Natural killer cell treated with Interleukin-12 subunit alpha and Interleukin-12 subunit beta and Interleukin-15 and Interleukin-18, amount 100 ng/mL, for 72 hours (primary cell): ENCODE measurements around the gene P2RY6. TPM values are rescaled to one million over a fixed set of nuclear protein-coding genes. Genes with fewer than 3 reads are reported as not detected.
"Not testable (repeated sequence)": the region's sequence is repeated elsewhere in the genome, so short reads cannot be mapped to it uniquely, and the experiment has no call there.

ENCODE experiments used
- ATAC-seq, 2 donors: fragments of 150-1000 bp; cut with Tn5 transposase in 1 of 2; sonication (Bioruptor Pico), chemical (Tn5 transposase) in 1 of 2; 2 replicates each; pipeline ENCODE4 v1.10.0; 2021
- DNase-seq: peaks from one replicate; pipeline ENCODE4 v3.0.0; 2022; ENCODE audit warnings: low spot score
- H3K27ac Mint-ChIP-seq, 2 donors: 1 replicate in 1 of 2; 2 replicates in 1 of 2; pipeline ENCODE4 v1.8.0; 2022; ENCODE audit warnings: mixed read lengths in 2 of 2, mild to moderate bottlenecking in 1 of 2, moderate library complexity in 1 of 2
- H3K27me3 Mint-ChIP-seq, 2 donors: 1 replicate in 1 of 2; 2 replicates in 1 of 2; pipeline ENCODE4 v1.8.0; 2022; ENCODE audit warnings: mixed read lengths in 2 of 2
- H3K36me3 Mint-ChIP-seq: one replicate; pipeline ENCODE4 v1.8.0; 2022; ENCODE audit warnings: mixed read lengths
- H3K4me1 Mint-ChIP-seq, 2 donors: 1 replicate in 1 of 2; 2 replicates in 1 of 2; pipeline ENCODE4 v1.8.0; 2022; ENCODE audit warnings: low read depth in 2 of 2, mixed read lengths in 2 of 2, mild to moderate bottlenecking in 1 of 2
- H3K4me3 Mint-ChIP-seq: one replicate; pipeline ENCODE4 v1.8.0; 2022; ENCODE audit warnings: mixed read lengths
- H3K9me3 Mint-ChIP-seq: 2 replicates; pipeline ENCODE4 v1.8.0; 2022; ENCODE audit warnings: mixed read lengths
- total RNA-seq, 2 donors: library from RNA; stranded (reverse); gene quantifications; one replicate each; pipeline ENCODE4 v1.2.3, GENCODE V29; 2022

The P2RY6 gene
- total RNA-seq, 2 donors from 2014 or later: not detected

GRCh38 chr11:73262851-73263495 lies 9.2 kb upstream of the P2RY6 start:
- Mint-ChIP-seq H3K4me1 (peaks cover 0 to 3% of the 10 kb centered on the region in 2 donors), H3K27ac (no peak overlapping the region), H3K4me3 (no peak overlapping the region), H3K27me3 (peaks cover 19 to 28% of the 10 kb centered on the region in 2 donors), H3K9me3 (no peaks in the 10 kb centered on the region), H3K36me3 (no peaks in the 10 kb centered on the region)
- DNase-seq: no peak
- no peak for ATAC-seq

- ATAC-seq (no peak), DNase-seq (no peak)
- no peak overlapping the region for H3K27ac Mint-ChIP-seq
- H3K4me1 Mint-ChIP-seq: peaks cover 0 to 3% of the 10 kb centered on the region in 2 donors
- H3K4me3 Mint-ChIP-seq: no peak overlapping the region
- H3K36me3 Mint-ChIP-seq: no peaks in the 10 kb centered on the region
- peaks cover 19 to 28% of the 10 kb centered on the region in 2 donors for H3K27me3 Mint-ChIP-seq
- no peaks in the 10 kb centered on the region for H3K9me3 Mint-ChIP-seq
Measured at GRCh38 chr11:73263640-73264039, 8.5 kb upstream of the P2RY6 start.

GRCh38 chr11:73265278-73265810 lies 6.8 kb upstream of the P2RY6 start:
- no peak overlapping the region for H3K27ac Mint-ChIP-seq
- no peak overlapping the region for H3K4me3 Mint-ChIP-seq
- DNase-seq (no peak), ATAC-seq (no peak)
- H3K9me3 Mint-ChIP-seq: no peaks in the 10 kb centered on the region
- H3K4me1 Mint-ChIP-seq: peaks cover 0 to 3% of the 10 kb centered on the region in 2 donors
- H3K36me3 Mint-ChIP-seq: no peaks in the 10 kb centered on the region
- H3K27me3 Mint-ChIP-seq: peaks cover 19 to 30% of the 10 kb centered on the region in 2 donors

GRCh38 chr11:73265853-73266645 lies 6.1 kb upstream of the P2RY6 start:
- DNase-seq: no peak
- Mint-ChIP-seq H3K4me1 (peaks cover 0 to 3% of the 10 kb centered on the region in 2 donors), H3K4me3 (no peak overlapping the region), H3K36me3 (no peaks in the 10 kb centered on the region), H3K27me3 (peaks cover 19 to 30% of the 10 kb centered on the region in 2 donors), H3K27ac (no peak overlapping the region), H3K9me3 (no peaks in the 10 kb centered on the region)
- ATAC-seq: no peak

GRCh38 chr11:73266646-73267020 lies 5.5 kb upstream of the P2RY6 start:
- Mint-ChIP-seq H3K9me3 (no peaks in the 10 kb centered on the region), H3K4me1 (peaks cover 0 to 3% of the 10 kb centered on the region in 2 donors), H3K36me3 (no peaks in the 10 kb centered on the region), H3K27me3 (peaks cover 19 to 30% of the 10 kb centered on the region in 2 donors), H3K27ac (no peak overlapping the region), H3K4me3 (no peak overlapping the region)
- DNase-seq: no peak
- ATAC-seq: no peak

- no peak overlapping the region for H3K4me3 Mint-ChIP-seq
- no peak overlapping the region for H3K27ac Mint-ChIP-seq
- H3K9me3 Mint-ChIP-seq: no peaks in the 10 kb centered on the region
- ATAC-seq (no peak), DNase-seq (peak; percentile 29)
- H3K36me3 Mint-ChIP-seq: no peaks in the 10 kb centered on the region
- peaks cover 19 to 27% of the 10 kb centered on the region in 2 donors for H3K27me3 Mint-ChIP-seq
- peaks cover 0 to 3% of the 10 kb centered on the region in 2 donors for H3K4me1 Mint-ChIP-seq
Measured at GRCh38 chr11:73267122-73267846, 4.9 kb upstream of the P2RY6 start.

GRCh38 chr11:73267906-73268540 lies 4.1 kb upstream of the P2RY6 start:
- peaks cover 0 to 3% of the 10 kb centered on the region in 2 donors for H3K4me1 Mint-ChIP-seq
- H3K27ac Mint-ChIP-seq: no peak overlapping the region
- ATAC-seq (no peak), DNase-seq (no peak)
- H3K9me3 Mint-ChIP-seq: no peaks in the 10 kb centered on the region
- H3K36me3 Mint-ChIP-seq: no peaks in the 10 kb centered on the region
- no peak overlapping the region for H3K4me3 Mint-ChIP-seq
- peaks cover 12 to 23% of the 10 kb centered on the region in 2 donors for H3K27me3 Mint-ChIP-seq

- H3K36me3 Mint-ChIP-seq: no peaks in the 10 kb centered on the region
- H3K27ac Mint-ChIP-seq: no peak overlapping the region
- peaks cover 0 to 3% of the 10 kb centered on the region in 2 donors for H3K4me1 Mint-ChIP-seq
- no peaks in the 10 kb centered on the region for H3K9me3 Mint-ChIP-seq
- peak; percentile 61 for DNase-seq
- ATAC-seq: no peak
- no peak overlapping the region for H3K4me3 Mint-ChIP-seq
- H3K27me3 Mint-ChIP-seq: peaks cover 6 to 19% of the 10 kb centered on the region in 2 donors
Measured at GRCh38 chr11:73268671-73269271, 3.4 kb upstream of the P2RY6 start.

GRCh38 chr11:73269459-73270015 lies 2.6 kb upstream of the P2RY6 start:
- H3K4me3 Mint-ChIP-seq: no peak overlapping the region
- H3K36me3 Mint-ChIP-seq: no peaks in the 10 kb centered on the region
- ATAC-seq (no peak), DNase-seq (peak; percentile 51)
- peaks cover 13 to 22% of the 10 kb centered on the region in 2 donors for H3K27me3 Mint-ChIP-seq
- H3K9me3 Mint-ChIP-seq: no peaks in the 10 kb centered on the region
- H3K4me1 Mint-ChIP-seq: peaks cover 0 to 3% of the 10 kb centered on the region in 2 donors
- no peak overlapping the region for H3K27ac Mint-ChIP-seq

- Mint-ChIP-seq H3K36me3 (no peaks in the 10 kb centered on the region), H3K27ac (no peak overlapping the region), H3K27me3 (peaks cover 7 to 15% of the 10 kb centered on the region in 2 donors), H3K4me3 (no peak overlapping the region), H3K9me3 (no peaks in the 10 kb centered on the region), H3K4me1 (no peaks in the 10 kb centered on the region)
- ATAC-seq: no peak
- DNase-seq: peak; percentile 39
Measured at GRCh38 chr11:73270016-73270854, 1.9 kb upstream of the P2RY6 start.

- Mint-ChIP-seq H3K4me1 (no peaks in the 10 kb centered on the region), H3K27me3 (peaks cover 7 to 10% of the 10 kb centered on the region in 2 donors), H3K4me3 (no peak overlapping the region), H3K36me3 (no peaks in the 10 kb centered on the region), H3K9me3 (no peaks in the 10 kb centered on the region), H3K27ac (no peak overlapping the region)
- ATAC-seq (no peak), DNase-seq (peak; percentile 58)
Measured at GRCh38 chr11:73270855-73271477, 1.2 kb upstream of the P2RY6 start.

- H3K4me3 Mint-ChIP-seq, ATAC-seq, H3K4me1 Mint-ChIP-seq, H3K9me3 Mint-ChIP-seq, H3K36me3 Mint-ChIP-seq, H3K27ac Mint-ChIP-seq, DNase-seq, H3K27me3 Mint-ChIP-seq: not testable (repeated sequence)
Measured at GRCh38 chr11:73271478-73271865, 666 bp upstream of the P2RY6 start.
